NT2/D1 (cell line): Measurements from ENCODE around the gene CLCN4.

Source experiments
- YY1 ChIP-seq: IDR thresholded peaks from 2 replicates; pipeline ENCODE4 v1.6.1; 2011; ENCODE audit not compliant: insufficient read length, insufficient read depth
- ZNF274 ChIP-seq: IDR thresholded peaks from 2 replicates; pipeline ENCODE4 v1.6.1; 2011; ENCODE audit warnings: mild to moderate bottlenecking, low read depth, low read length

DNA sequence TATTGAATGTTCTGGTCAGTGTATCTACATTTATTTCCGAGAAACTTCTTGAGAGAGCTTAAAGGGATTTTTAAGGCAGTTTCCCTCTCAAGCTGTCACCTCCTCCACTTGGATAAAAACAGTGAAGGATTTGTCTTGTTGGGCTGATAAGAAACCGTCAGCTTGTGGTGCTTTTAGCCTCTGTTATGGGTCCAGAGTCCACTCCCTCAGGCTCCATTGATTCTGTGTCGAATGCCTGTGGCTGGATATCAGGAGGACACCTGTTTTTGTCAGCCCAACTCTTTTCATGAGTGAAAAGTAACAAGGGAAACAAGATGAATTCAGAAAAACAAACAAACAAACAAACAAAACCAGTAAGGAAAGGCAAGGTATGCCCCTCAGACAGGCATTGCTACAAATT is 12.4 kb downstream of the CLCN4 start:
- TF ChIP-seq ZNF274 (no peak), YY1 (no peak)
